K562 (cell line): ENCODE results near the gene WEE1. TPM values are rescaled to one million over a fixed set of nuclear protein-coding genes. Genes with fewer than 3 reads are reported as not detected.

Experiments
- BHLHE40 ChIP-seq: IDR thresholded peaks from 2 replicates; pipeline ENCODE4 v1.6.1; 2011; ENCODE audit warnings: low read length, improper control_type of control experiment
- CBFB ChIP-seq: sonication (generic); formaldehyde crosslinking; IDR thresholded peaks from 2 replicates; pipeline ENCODE4 v1.4.0; 2020; ENCODE audit warnings: mild to moderate bottlenecking, missing genetic modification reagents
- DMBX1 ChIP-seq: fragments of 250-450 bp; sonication (Bioruptor Pico); IDR thresholded peaks from 2 replicates; pipeline ENCODE4 v1.8.0; 2022; ENCODE audit warnings: inconsistent platforms, mild to moderate bottlenecking, moderate library complexity, borderline replicate concordance
- MNT ChIP-seq, 2 experiments: fragments of 450-650 bp; conservative IDR thresholded peaks; 2 replicates each; pipeline ENCODE4 v1.6.1; 2017; ENCODE audit warnings: mild to moderate bottlenecking in 2 of 2, moderate library complexity in 2 of 2
- NR4A1 ChIP-seq, 2 experiments: fragments of 250-450 bp in 1 of 2; fragments of 450-650 bp in 1 of 2; sonication (Bioruptor Pico) in 1 of 2; IDR thresholded peaks; 2 replicates each; pipeline versions ENCODE4 v1.4.0 to v1.6.1; 2016 to 2020; ENCODE audit warnings: mild to moderate bottlenecking in 2 of 2, missing compliant biosample characterization in 1 of 2, missing genetic modification characterization in 1 of 2, moderate library complexity in 1 of 2
- POLR2H ChIP-seq: IDR thresholded peaks from 2 replicates; pipeline ENCODE4 v1.6.1; 2016; ENCODE audit warnings: missing genetic modification characterization, low read depth, mild to moderate bottlenecking, control low read depth, missing compliant biosample characterization, moderate library complexity
- SMAD3 ChIP-seq: fragments of 450-650 bp; formaldehyde crosslinking; conservative IDR thresholded peaks from 2 replicates; pipeline ENCODE4 v1.4.0; 2020; ENCODE audit warnings: mild to moderate bottlenecking
- ZBTB40 ChIP-seq, 2 experiments: fragments of 450-650 bp in 1 of 2; sonication (generic) in 1 of 2; formaldehyde crosslinking in 1 of 2; IDR thresholded peaks; 2 replicates each; pipeline versions ENCODE4 v1.7.1 to v1.9.0; 2016 to 2022; ENCODE audit warnings: inconsistent platforms in 1 of 2, mild to moderate bottlenecking in 1 of 2, missing genetic modification reagents in 1 of 2
- ZNF561 ChIP-seq: fragments of 450-650 bp; formaldehyde crosslinking; conservative IDR thresholded peaks from 2 replicates; pipeline ENCODE4 v1.4.0; 2020; ENCODE audit warnings: mild to moderate bottlenecking, moderate library complexity
- polyA plus RNA-seq, 8 experiments: library from polyadenylated mRNA; depleted of rRNA in 4 of 8; stranded (reverse) in 5 of 8; unstranded in 3 of 8; fragments of >200 nt; fragmentation: Nextera tagmentation in 2 of 8; fragmentation: Illumina TruSeq in 1 of 8; extraction: Ambion mirVana in 2 of 8; extraction: Trizol in 1 of 8; gene quantifications; 2 replicates each; pipeline versions ENCODE4 v1.2.1 to v1.2.3, GENCODE V29; 2011 to 2014; ENCODE audit warnings: inconsistent platforms in 1 of 8, missing spikeins in 1 of 8
- total RNA-seq, 7 experiments: library from RNA; depleted of rRNA in 6 of 7; stranded (reverse); fragments of >200 nt in 6 of 7; fragmentation: Illumina TruSeq in 2 of 7; extraction: Trizol in 2 of 7; gene quantifications; 2 replicates each; pipeline versions ENCODE4 v1.2.1 to v1.2.3, GENCODE V29; 2011 to 2021; ENCODE audit warnings: low replicate concordance in 1 of 7
- TF ChIP-seq, protein P1 (sequence below): fragments of 450-650 bp; IDR thresholded peaks from 2 replicates; pipeline ENCODE4 v1.7.1; 2018; ENCODE audit warnings: mild to moderate bottlenecking, low read depth; ENCODE audit not compliant: partially characterized antibody

The WEE1 gene
- total and polyA plus RNA-seq, 9 of the 15 experiments (the other 6 are each of a cell fraction or from before 2014, with no cell fraction given) = 21.9 to 99.0 (median 67.4) TPM

DNA sequence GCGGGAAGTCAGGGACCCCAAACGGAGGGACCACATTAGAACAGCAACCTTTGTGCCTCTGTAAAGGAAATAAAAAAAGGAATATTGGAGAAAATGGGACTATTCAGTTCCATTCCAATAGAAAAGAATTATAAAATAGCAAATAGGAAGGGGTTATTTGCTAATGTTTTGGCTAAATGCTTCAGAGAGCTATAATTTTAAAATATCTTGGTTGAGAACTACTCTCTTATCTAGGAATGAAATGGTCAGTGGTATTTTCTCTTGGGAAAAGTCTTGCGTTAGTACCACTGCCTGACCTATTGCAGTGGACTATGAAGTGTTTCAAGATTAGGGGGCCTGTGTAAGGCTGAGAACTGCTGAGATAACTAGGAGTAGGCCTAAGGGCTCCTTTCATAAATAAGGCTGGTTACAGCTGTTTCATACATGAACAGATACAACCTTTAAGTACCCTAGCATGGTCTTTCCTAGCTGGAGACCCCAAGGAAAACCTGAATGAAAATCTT is 6.9 kb upstream of the WEE1 start (continued):
- TF ChIP-seq ZBTB40 (IDR thresholded peaks at IDR 0.05) = 0 out of 2 replicates have a peak, but pooled peaks have one; percentile 41
- no peak for TF ChIP-seq ZBTB40 (CRISPR knock-in tag; IDR thresholded peaks at IDR 0.05)
- TF ChIP-seq POLR2H = 0 out of 2 replicates have a peak, but pooled peaks have one; percentile 11
- no peak for TF ChIP-seq NR4A1 (CRISPR knock-in tag; IDR thresholded peaks at IDR 0.05)
- TF ChIP-seq NR4A1 (tag; IDR thresholded peaks at IDR 0.05) = 0 out of 2 replicates have a peak, but pooled peaks have one; percentile 26
- TF ChIP-seq MNT (conservative IDR thresholded peaks at IDR 0.05) = no peak
- TF ChIP-seq BHLHE40 = no peak
- 0 out of 2 replicates have a peak, but pooled peaks have one; percentile 12 for TF ChIP-seq DMBX1
- no peak for TF ChIP-seq CBFB (CRISPR knock-in tag)
- 0 out of 2 replicates have a peak, but pooled peaks have one; percentile 46 for TF ChIP-seq SMAD3 (CRISPR knock-in tag)
- TF ChIP-seq, protein P1, sequence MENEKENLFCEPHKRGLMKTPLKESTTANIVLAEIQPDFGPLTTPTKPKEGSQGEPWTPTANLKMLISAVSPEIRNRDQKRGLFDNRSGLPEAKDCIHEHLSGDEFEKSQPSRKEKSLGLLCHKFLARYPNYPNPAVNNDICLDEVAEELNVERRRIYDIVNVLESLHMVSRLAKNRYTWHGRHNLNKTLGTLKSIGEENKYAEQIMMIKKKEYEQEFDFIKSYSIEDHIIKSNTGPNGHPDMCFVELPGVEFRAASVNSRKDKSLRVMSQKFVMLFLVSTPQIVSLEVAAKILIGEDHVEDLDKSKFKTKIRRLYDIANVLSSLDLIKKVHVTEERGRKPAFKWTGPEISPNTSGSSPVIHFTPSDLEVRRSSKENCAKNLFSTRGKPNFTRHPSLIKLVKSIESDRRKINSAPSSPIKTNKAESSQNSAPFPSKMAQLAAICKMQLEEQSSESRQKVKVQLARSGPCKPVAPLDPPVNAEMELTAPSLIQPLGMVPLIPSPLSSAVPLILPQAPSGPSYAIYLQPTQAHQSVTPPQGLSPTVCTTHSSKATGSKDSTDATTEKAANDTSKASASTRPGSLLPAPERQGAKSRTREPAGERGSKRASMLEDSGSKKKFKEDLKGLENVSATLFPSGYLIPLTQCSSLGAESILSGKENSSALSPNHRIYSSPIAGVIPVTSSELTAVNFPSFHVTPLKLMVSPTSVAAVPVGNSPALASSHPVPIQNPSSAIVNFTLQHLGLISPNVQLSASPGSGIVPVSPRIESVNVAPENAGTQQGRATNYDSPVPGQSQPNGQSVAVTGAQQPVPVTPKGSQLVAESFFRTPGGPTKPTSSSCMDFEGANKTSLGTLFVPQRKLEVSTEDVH = no peak
- no peak for TF ChIP-seq ZNF561 (CRISPR knock-in tag)
